Measurements from ENCODE around the gene UGT1A10.
"Not testable (repeated sequence)": the region's sequence is repeated elsewhere in the genome, so short reads cannot be mapped to it uniquely, and the experiment has no call there.

UGT1A10 gene

GRCh38 chr2:233655943-233656342 is 19.7 kb downstream of the UGT1A10 start:
- not testable (repeated sequence) for DNase-seq (ENCODE audit: low spot score)

GRCh38 chr2:233656443-233656842 is 20.2 kb downstream of the UGT1A10 start:
- DNase-seq (ENCODE audit: low spot score) = no peak

- no peak for DNase-seq (ENCODE audit: low spot score)
Observed at GRCh38 chr2:233658610-233659009, 22.4 kb downstream of the UGT1A10 start.

GRCh38 chr2:233663911-233664310 is 27.7 kb downstream of the UGT1A10 start:
- no peak for DNase-seq (ENCODE audit: low spot score)

GRCh38 chr2:233668605-233669260 is 32.5 kb downstream of the UGT1A10 start:
- no peak for DNase-seq (ENCODE audit: low spot score)

DNA sequence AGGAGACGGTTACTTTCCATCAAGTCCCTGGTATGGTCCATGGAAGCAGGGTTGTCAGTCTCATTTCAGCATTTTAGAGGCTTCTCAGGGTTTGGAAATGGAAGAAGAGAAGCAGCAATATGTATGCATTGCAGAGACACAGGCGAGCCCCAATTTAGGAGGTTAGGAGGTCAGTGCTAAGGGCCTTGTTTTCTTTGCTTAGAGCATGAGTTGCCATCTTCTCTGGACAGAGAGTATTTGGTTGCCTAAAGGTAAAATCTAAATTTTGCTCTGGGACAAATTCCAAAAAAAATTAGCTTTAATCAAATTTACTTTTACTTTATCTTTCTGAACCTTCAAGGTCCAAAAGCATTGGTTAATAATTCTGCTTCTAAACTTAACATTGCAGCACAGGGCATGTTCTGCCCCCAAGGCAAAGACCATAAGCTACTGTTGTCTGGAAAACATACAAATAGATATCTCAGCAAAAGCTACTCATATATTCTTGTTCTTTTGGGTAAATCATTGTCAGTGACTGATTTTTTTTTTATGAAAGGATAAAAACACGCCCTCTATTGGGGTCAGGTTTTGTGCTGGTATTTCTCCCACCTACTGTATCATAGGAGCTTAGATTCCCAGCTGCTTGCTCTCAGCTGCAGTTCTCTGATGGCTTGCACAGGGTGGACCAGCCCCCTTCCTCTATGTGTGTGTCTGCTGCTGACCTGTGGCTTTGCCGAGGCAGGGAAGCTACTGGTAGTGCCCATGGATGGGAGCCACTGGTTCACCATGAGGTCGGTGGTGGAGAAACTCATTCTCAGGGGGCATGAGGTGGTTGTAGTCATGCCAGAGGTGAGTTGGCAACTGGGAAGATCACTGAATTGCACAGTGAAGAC is 35.3 kb downstream of the UGT1A10 start, which contains the start of gene UGT1A9:
Gene UGT1A9, plus strand, starts transcription at position 609 of the 872 bp plus-strand sequence. Its CDS starts 37 bp downstream, at position 646.
- DNase-seq (ENCODE audit: low spot score) = no peak

DNA sequence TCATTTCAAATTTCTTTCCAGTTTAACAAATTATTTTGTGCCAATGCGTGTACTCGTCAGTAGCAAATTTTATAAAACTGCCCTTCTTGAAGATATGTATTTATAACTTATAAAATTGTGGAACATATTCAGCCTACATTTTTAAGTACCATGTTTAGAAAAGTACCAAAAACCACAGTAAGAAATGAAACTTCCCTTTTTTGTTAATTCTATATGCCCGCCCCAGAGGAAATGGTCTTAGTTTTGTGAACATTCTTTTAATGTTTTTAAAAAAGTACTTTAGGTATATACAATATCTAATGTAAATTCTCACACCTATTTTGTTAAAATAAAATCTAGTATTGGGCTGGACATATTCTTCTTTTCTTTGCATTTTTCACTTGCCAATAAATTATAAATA is 36.6 kb downstream of the UGT1A10 start:
- no peak for DNase-seq (ENCODE audit: low spot score)

GRCh38 chr2:233673896-233674295 is 37.6 kb downstream of the UGT1A10 start:
- DNase-seq (ENCODE audit: low spot score) = no peak

GRCh38 chr2:233674314-233674713 is 38.1 kb downstream of the UGT1A10 start:
- no peak for DNase-seq (ENCODE audit: low spot score)

- DNase-seq (ENCODE audit: low spot score) = no peak
Observed at GRCh38 chr2:233674995-233675394, 38.7 kb downstream of the UGT1A10 start.

GRCh38 chr2:233676046-233676445 is 39.8 kb downstream of the UGT1A10 start:
- no peak for DNase-seq (ENCODE audit: low spot score)

GRCh38 chr2:233679196-233679595 is 42.9 kb downstream of the UGT1A10 start:
- DNase-seq (ENCODE audit: low spot score) = no peak

DNA sequence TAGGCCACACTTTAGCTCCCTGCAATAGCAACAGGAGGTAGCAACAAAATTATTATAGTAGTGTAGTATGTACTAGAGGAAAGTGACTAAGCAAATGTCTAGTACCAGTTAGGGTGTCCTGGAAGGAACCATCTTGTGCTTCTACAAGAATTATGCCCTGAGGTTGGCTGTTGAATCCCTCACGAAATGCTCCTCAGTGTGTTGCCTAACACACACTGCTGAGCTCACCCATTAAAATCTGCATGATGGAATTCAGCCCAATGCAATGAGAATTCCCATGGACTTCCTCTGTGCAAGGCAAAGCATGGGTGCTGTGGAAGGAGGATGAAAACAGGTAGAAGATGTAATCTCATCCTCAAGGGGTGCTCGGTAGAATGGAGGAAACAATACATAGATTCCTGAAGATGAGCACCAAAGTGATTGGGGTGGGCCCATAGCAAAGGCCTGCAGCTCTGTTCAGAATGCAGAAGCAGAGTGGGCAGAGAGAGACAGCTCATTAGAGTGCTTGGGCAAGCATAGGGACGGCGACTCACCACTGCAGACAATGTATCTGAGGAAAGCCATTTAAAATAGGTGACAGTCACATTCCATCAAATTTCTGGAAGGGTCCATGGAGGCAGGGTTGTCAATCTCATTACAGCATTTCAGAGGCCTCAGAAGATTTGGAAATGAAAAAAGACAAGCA is 44.3 kb downstream of the UGT1A10 start:
- no peak for DNase-seq (ENCODE audit: low spot score)

- DNase-seq (ENCODE audit: low spot score) = no peak
Observed at GRCh38 chr2:233681521-233682099, 45.4 kb downstream of the UGT1A10 start, which contains the start of gene UGT1A7. UGT1A7 (plus strand) TSS chr2:233681901; CDS start chr2:233681938, 37 bp downstream.

- DNase-seq (ENCODE audit: low spot score) = no peak
Observed at GRCh38 chr2:233684640-233685039, 48.4 kb downstream of the UGT1A10 start.

- no peak for DNase-seq (ENCODE audit: low spot score)
Observed at GRCh38 chr2:233686928-233687327, 50.7 kb downstream of the UGT1A10 start.

DNA sequence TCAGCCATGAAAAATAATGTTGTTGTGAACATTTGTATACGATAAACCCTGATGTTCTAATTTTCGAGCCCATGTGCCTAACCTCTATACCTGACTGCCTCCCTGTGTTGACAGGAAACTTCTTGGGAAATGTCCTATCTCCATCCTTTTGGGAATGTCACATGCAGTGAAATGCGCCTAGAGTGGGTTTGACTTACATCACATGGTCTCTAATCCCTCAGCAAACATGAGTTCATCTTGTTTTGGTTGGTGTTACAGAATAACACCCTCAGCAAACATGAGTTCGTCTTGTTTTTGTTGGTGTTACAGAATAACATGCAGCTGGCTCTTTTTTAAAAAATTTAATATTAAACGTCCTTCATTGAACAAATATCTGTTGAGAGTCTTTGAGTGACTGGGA is 52.1 kb downstream of the UGT1A10 start:
- no peak for DNase-seq (ENCODE audit: low spot score)

GRCh38 chr2:233689031-233689430 is 52.8 kb downstream of the UGT1A10 start:
- DNase-seq (ENCODE audit: low spot score) = no peak

GRCh38 chr2:233689501-233689900 is 53.3 kb downstream of the UGT1A10 start:
- DNase-seq (ENCODE audit: low spot score) = no peak

DNA sequence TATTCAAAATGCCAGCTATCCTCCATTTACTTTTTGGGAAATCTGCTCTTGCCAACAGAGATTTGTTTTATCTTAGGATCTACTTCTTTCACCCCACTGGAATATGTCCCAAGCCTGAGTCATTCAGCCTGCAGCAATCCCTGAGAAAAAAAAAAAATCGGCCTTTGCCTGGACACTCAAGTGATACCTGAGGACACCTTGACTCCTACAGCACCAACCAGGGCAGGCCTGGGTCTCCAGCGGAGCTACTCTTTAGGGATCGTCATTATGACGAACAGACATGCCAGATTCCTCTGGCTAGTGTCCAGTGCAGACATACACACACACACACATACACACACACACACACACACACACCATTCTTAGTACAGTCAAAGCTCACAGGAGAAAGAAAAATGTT is 54.2 kb downstream of the UGT1A10 start:
- no peak for DNase-seq (ENCODE audit: low spot score)

- DNase-seq (ENCODE audit: low spot score) = no peak
Observed at GRCh38 chr2:233691443-233692433, 55.5 kb downstream of the UGT1A10 start.
